Measurements from ENCODE around the gene ZBED4.

DNA sequence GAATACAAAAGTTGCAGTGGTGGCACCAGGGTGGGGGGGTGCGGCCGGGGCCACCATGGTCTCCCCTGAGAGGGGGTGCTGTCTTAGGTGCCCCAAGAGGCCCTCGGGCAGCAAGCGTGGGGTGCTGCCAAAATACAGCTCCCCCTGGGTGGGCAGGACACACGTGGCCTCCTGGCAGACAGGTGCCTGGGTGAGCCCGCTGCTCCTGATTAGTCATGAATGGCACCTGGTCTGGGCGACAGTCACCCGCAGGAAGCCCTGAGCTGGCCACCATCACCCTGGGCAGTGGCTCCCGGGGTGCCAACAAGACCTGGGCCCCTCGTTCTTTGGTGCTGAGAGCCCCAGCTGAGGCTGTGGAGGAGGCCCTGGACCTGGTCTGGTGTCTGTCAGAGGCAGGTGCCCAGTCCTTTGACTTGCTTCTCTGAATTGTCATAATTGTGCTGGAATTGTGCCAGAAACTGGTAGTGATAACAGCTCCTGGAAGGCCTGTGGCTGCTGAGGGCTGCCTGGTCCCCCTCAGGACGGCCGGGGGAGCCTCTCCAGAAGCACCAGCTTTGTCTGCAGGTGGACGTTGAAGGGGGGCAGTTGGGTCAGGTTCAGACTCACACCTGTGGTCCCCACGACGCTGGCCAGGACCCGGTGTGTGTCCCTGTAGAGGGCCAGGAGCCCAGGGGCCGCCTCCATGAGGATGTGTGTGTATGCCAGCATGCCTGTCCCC lies 49.8 kb downstream of the ZBED4 start:
- TF ChIP-seq FOSL1 (CRISPR knock-in tag; IDR thresholded peaks at IDR 0.05; ENCODE audit: borderline replicate concordance) (no peak), TP53 (CRISPR knock-in tag; conservative IDR thresholded peaks at IDR 0.05) (no peak), NR3C1 (CRISPR knock-in tag; IDR thresholded peaks at IDR 0.05) (no peak), ZNF136 (CRISPR knock-in tag; IDR thresholded peaks at IDR 0.05; ENCODE audit: low read depth) (no peak), POLR2A (IDR thresholded peaks at IDR 0.05; ENCODE audit: insufficient read depth in 1 of 2, low read depth in 2 of 2, low read length in 2 of 2) (no peak), ZNF549 (CRISPR knock-in tag; IDR thresholded peaks at IDR 0.05) (no peak), JUND (CRISPR knock-in tag; IDR thresholded peaks at IDR 0.05) (no peak)
- TF ChIP-seq, protein P1, sequence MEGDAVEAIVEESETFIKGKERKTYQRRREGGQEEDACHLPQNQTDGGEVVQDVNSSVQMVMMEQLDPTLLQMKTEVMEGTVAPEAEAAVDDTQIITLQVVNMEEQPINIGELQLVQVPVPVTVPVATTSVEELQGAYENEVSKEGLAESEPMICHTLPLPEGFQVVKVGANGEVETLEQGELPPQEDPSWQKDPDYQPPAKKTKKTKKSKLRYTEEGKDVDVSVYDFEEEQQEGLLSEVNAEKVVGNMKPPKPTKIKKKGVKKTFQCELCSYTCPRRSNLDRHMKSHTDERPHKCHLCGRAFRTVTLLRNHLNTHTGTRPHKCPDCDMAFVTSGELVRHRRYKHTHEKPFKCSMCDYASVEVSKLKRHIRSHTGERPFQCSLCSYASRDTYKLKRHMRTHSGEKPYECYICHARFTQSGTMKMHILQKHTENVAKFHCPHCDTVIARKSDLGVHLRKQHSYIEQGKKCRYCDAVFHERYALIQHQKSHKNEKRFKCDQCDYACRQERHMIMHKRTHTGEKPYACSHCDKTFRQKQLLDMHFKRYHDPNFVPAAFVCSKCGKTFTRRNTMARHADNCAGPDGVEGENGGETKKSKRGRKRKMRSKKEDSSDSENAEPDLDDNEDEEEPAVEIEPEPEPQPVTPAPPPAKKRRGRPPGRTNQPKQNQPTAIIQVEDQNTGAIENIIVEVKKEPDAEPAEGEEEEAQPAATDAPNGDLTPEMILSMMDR (CRISPR knock-in tag; IDR thresholded peaks at IDR 0.05), result no peak
- TF ChIP-seq, protein P2, sequence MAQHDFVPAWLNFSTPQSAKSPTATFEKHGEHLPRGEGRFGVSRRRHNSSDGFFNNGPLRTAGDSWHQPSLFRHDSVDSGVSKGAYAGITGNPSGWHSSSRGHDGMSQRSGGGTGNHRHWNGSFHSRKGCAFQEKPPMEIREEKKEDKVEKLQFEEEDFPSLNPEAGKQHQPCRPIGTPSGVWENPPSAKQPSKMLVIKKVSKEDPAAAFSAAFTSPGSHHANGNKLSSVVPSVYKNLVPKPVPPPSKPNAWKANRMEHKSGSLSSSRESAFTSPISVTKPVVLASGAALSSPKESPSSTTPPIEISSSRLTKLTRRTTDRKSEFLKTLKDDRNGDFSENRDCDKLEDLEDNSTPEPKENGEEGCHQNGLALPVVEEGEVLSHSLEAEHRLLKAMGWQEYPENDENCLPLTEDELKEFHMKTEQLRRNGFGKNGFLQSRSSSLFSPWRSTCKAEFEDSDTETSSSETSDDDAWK (CRISPR knock-in tag; IDR thresholded peaks at IDR 0.05), result no peak

All from HepG2 (cell line).